HepG2 (cell line): Measurements from ENCODE around the gene DOCK4. TPM values are rescaled to one million over a fixed set of nuclear protein-coding genes. Genes with fewer than 3 reads are reported as not detected.

Experiments used
- ATAC-seq: fragments of 200-7000 bp; cut with Tn5 transposase; 3 replicates; pipeline ENCODE4 v1.9.1; 2020; ENCODE audit warnings: mild to moderate bottlenecking, moderate library complexity
- BruUV-seq: library from RNA; stranded (reverse); fragments of 400-500 nt; replicated peaks from 2 replicates; lab custom pipeline; 2021; lab: Mats Ljungman, UMichigan
- CTCF ChIA-PET: fragments of 300-600 bp; formaldehyde crosslinking; extraction: SDS; loops from one replicate; lab custom pipeline; 2021; ENCODE audit warnings: low total read pairs, inconsistent platforms, low intra/inter-chr PET ratio; lab: Yijun Ruan, JAX
- POLR2A ChIA-PET: fragments of 350-600 bp; sonication (Branson Sonifier 250); formaldehyde crosslinking; loops from one replicate; lab custom pipeline; 2020; ENCODE audit warnings: antibody characterized with exemption, inconsistent platforms; lab: Yijun Ruan, JAX
- DNase-seq: peaks from one replicate; pipeline ENCODE4 v3.0.0-alpha.2; 2015; ENCODE audit warnings: low spot score
- FAIRE-seq: peaks from 3 replicates; lab custom pipeline; 2011; peaks lifted over from hg19 to GRCh38; lab: Jason Lieb, UNC
- H2AFZ ChIP-seq: one replicate; pipeline ENCODE4 v1.6.1; 2011; ENCODE audit warnings: low read length, inconsistent platforms
- H3K27ac ChIP-seq: fragments of 300-600 bp; 3 replicates; pipeline ENCODE4 v1.8.0; 2011; ENCODE audit warnings: mixed run types, mild to moderate bottlenecking, mixed read lengths, low read length, inconsistent platforms; ENCODE audit not compliant: insufficient read depth; ENCODE audit errors: extremely low read length
- H3K27me3 ChIP-seq, 2 experiments: fragments of 200-600 bp in 1 of 2; 2 replicates in 1 of 2; 3 replicates in 1 of 2; pipeline versions ENCODE4 v1.6.0 to v1.8.0; 2011; ENCODE audit warnings: low read length in 2 of 2, mild to moderate bottlenecking in 2 of 2, moderate library complexity in 2 of 2, inconsistent platforms in 1 of 2; ENCODE audit not compliant: insufficient read depth in 2 of 2, control insufficient read depth in 1 of 2
- H3K36me3 ChIP-seq, 2 experiments: fragments of 200-600 bp in 1 of 2; replicated peaks in 1 of 2; 2 replicates in 1 of 2; 3 replicates in 1 of 2; pipeline versions ENCODE4 v1.5.1 to v1.8.0; 2011; ENCODE audit warnings: low read length in 2 of 2, inconsistent platforms in 1 of 2; ENCODE audit not compliant: insufficient read depth in 2 of 2, control insufficient read depth in 1 of 2
- H3K4me1 ChIP-seq: 2 replicates; pipeline ENCODE4 v1.5.1; 2012; ENCODE audit warnings: low read length, inconsistent platforms; ENCODE audit not compliant: insufficient read depth
- H3K4me2 ChIP-seq: 2 replicates; pipeline ENCODE4 v1.6.0; 2011; ENCODE audit warnings: low read depth, low read length, inconsistent platforms
- H3K4me3 ChIP-seq, 3 experiments: fragments of 200-600 bp in 1 of 3; sonication (generic), shearing (Covaris generic) in 1 of 3; replicated peaks in 1 of 3; 2 replicates each; pipeline ENCODE4 v1.5.1; 2011 to 2016; ENCODE audit warnings: low read length in 3 of 3, inconsistent platforms in 2 of 3, low read depth in 2 of 3, mild to moderate bottlenecking in 2 of 3, control low read depth in 1 of 3, mixed read lengths in 1 of 3; ENCODE audit not compliant: insufficient read depth in 1 of 3
- H3K79me2 ChIP-seq: one replicate; pipeline ENCODE4 v1.6.1; 2011; ENCODE audit warnings: low read length, inconsistent platforms; ENCODE audit not compliant: insufficient read depth
- H3K9ac ChIP-seq: 2 replicates; pipeline ENCODE4 v1.6.0; 2011; ENCODE audit warnings: mild to moderate bottlenecking, low read depth, low read length, inconsistent platforms; ENCODE audit not compliant: insufficient read depth
- H3K9me3 ChIP-seq: 2 replicates; pipeline ENCODE4 v1.5.1; 2012; ENCODE audit warnings: mild to moderate bottlenecking, low read length
- H4K20me1 ChIP-seq: 2 replicates; pipeline ENCODE4 v1.6.0; 2011; ENCODE audit warnings: inconsistent platforms, mild to moderate bottlenecking, low read length, moderate library complexity; ENCODE audit not compliant: insufficient read depth
- WGBS: methylation state at CpG from one replicate; pipeline ENCODE4 v1.1.6; 2017; ENCODE audit warnings: low lambda C conversion rate; 5-methylcytosine and 5-hydroxymethylcytosine counted together
- in situ Hi-C: cut with HindIII; loops from 2 replicates; pipeline ENCODE4 v1.10.0; 2017; ENCODE audit warnings: low pct_unique_long_range_greater_than_20kb; ENCODE audit not compliant: extremely low pct_ligation_motif_present
- intact Hi-C: fragments of 100-400 bp; cut with micrococcal nuclease; formaldehyde crosslinking; loops from one replicate; pipeline ENCODE4 v1.10.0; 2022; ENCODE audit not compliant: unreplicated experiment
- polyA plus RNA-seq, 8 experiments: library from polyadenylated mRNA; depleted of rRNA in 3 of 8; stranded (reverse) in 7 of 8; unstranded in 1 of 8; fragments of >200 nt; fragmentation: Illumina TruSeq in 4 of 8; extraction: Trizol in 4 of 8; gene quantifications; 2 replicates each; pipeline versions ENCODE4 v1.2.1 to v1.2.3, GENCODE V29; 2011 to 2016; ENCODE audit warnings: low read depth in 4 of 8, missing spikeins in 1 of 8, mixed read lengths in 1 of 8; ENCODE audit not compliant: insufficient read depth in 1 of 8
- total RNA-seq, 5 experiments: library from RNA; depleted of rRNA; stranded (reverse); fragments of >200 nt; fragmentation: Illumina TruSeq; extraction: Trizol; gene quantifications; 2 replicates each; pipeline ENCODE4 v1.2.3, GENCODE V29; 2016; ENCODE audit warnings: low read depth in 1 of 5
- TF ChIP-seq, protein P1 (sequence below): sonication (generic); formaldehyde crosslinking; IDR thresholded peaks from 2 replicates; pipeline ENCODE4 v1.4.0; 2020; ENCODE audit warnings: missing genetic modification reagents
- TF ChIP-seq, protein P2 (sequence below): sonication (generic); formaldehyde crosslinking; conservative IDR thresholded peaks from 2 replicates; pipeline ENCODE4 v1.4.0; 2020; ENCODE audit warnings: mild to moderate bottlenecking, missing genetic modification reagents, moderate library complexity

Gene DOCK4
- total and polyA plus RNA-seq, 2 of the 13 experiments (the other 11 are each of a cell fraction or from before 2014, with no cell fraction given), result 13.5 to 17.4 TPM

DNA sequence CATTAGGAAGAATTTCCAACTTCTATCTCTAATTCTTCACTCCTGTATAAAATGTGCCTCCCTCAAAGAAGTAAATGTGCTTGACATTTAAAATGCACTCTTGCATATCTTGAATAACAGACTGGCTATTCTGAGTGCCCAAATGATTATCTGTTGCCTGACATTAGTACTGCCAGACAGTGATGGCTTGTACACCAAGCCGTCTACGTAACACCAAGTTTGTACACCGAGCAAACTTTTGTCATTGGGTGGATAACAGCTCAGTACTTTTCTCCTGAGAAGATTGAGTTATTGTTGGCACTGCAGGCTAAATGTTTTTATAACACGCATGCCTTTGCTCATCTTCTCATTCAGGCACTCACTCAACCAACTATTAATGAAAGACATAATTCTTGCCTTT is 137.2 kb downstream of the DOCK4 start:
- H3K4me2 ChIP-seq, result no peak overlapping the region
- BruUV-seq, result no TSS peak
- H3K9me3 ChIP-seq, result no peaks in the 10 kb centered on the region
- H3K27me3 ChIP-seq, result no peaks in the 10 kb centered on the region
- CTCF ChIA-PET, result no interaction called here
- intact Hi-C loops, result loop anchor here (5.0 kb wide), 1 partner anchor 138 kb away; the partner anchor contains the start of genes DOCK4 and ZNF277
- FAIRE-seq (no peak), DNase-seq (no peak), ATAC-seq (no peak)
- no peaks in the 10 kb centered on the region for H3K36me3 ChIP-seq
- peaks cover 43% of the 10 kb centered on the region for H3K4me1 ChIP-seq
- 99% methylated on average over 4 of the region's 4 CpGs for WGBS
- H3K9ac ChIP-seq, result no peak overlapping the region
- TF ChIP-seq, protein P1, sequence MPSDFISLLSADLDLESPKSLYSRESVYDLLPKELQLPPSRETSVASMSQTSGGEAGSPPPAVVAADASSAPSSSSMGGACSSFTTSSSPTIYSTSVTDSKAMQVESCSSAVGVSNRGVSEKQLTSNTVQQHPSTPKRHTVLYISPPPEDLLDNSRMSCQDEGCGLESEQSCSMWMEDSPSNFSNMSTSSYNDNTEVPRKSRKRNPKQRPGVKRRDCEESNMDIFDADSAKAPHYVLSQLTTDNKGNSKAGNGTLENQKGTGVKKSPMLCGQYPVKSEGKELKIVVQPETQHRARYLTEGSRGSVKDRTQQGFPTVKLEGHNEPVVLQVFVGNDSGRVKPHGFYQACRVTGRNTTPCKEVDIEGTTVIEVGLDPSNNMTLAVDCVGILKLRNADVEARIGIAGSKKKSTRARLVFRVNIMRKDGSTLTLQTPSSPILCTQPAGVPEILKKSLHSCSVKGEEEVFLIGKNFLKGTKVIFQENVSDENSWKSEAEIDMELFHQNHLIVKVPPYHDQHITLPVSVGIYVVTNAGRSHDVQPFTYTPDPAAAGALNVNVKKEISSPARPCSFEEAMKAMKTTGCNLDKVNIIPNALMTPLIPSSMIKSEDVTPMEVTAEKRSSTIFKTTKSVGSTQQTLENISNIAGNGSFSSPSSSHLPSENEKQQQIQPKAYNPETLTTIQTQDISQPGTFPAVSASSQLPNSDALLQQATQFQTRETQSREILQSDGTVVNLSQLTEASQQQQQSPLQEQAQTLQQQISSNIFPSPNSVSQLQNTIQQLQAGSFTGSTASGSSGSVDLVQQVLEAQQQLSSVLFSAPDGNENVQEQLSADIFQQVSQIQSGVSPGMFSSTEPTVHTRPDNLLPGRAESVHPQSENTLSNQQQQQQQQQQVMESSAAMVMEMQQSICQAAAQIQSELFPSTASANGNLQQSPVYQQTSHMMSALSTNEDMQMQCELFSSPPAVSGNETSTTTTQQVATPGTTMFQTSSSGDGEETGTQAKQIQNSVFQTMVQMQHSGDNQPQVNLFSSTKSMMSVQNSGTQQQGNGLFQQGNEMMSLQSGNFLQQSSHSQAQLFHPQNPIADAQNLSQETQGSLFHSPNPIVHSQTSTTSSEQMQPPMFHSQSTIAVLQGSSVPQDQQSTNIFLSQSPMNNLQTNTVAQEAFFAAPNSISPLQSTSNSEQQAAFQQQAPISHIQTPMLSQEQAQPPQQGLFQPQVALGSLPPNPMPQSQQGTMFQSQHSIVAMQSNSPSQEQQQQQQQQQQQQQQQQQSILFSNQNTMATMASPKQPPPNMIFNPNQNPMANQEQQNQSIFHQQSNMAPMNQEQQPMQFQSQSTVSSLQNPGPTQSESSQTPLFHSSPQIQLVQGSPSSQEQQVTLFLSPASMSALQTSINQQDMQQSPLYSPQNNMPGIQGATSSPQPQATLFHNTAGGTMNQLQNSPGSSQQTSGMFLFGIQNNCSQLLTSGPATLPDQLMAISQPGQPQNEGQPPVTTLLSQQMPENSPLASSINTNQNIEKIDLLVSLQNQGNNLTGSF, result no peak
- TF ChIP-seq, protein P2, sequence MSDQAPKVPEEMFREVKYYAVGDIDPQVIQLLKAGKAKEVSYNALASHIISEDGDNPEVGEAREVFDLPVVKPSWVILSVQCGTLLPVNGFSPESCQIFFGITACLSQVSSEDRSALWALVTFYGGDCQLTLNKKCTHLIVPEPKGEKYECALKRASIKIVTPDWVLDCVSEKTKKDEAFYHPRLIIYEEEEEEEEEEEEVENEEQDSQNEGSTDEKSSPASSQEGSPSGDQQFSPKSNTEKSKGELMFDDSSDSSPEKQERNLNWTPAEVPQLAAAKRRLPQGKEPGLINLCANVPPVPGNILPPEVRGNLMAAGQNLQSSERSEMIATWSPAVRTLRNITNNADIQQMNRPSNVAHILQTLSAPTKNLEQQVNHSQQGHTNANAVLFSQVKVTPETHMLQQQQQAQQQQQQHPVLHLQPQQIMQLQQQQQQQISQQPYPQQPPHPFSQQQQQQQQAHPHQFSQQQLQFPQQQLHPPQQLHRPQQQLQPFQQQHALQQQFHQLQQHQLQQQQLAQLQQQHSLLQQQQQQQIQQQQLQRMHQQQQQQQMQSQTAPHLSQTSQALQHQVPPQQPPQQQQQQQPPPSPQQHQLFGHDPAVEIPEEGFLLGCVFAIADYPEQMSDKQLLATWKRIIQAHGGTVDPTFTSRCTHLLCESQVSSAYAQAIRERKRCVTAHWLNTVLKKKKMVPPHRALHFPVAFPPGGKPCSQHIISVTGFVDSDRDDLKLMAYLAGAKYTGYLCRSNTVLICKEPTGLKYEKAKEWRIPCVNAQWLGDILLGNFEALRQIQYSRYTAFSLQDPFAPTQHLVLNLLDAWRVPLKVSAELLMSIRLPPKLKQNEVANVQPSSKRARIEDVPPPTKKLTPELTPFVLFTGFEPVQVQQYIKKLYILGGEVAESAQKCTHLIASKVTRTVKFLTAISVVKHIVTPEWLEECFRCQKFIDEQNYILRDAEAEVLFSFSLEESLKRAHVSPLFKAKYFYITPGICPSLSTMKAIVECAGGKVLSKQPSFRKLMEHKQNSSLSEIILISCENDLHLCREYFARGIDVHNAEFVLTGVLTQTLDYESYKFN (CRISPR knock-in tag), result no peak
- TF ChIP-seq, all 625 proteins: peak for 0
- in situ Hi-C loops, result no loop called here
- POLR2A ChIA-PET, result no interaction called here
- H3K27ac ChIP-seq, result no peak overlapping the region
- no peaks in the 10 kb centered on the region for H4K20me1 ChIP-seq
- no peak overlapping the region for H3K4me3 ChIP-seq
- peaks cover 12% of the 10 kb centered on the region for H3K79me2 ChIP-seq
- no peak overlapping the region for H2AFZ ChIP-seq
